Progenitor cell of endocrine pancreas (in vitro differentiated cells): ENCODE results near the gene MYOC. TPM values are rescaled to one million over a fixed set of nuclear protein-coding genes. Genes with fewer than 3 reads are reported as not detected.
"Not testable (repeated sequence)": the region's sequence is repeated elsewhere in the genome, so short reads cannot be mapped to it uniquely, and the experiment has no call there.

Experiments
- DNase-seq: peaks from one replicate; pipeline ENCODE4 v3.0.0; 2021; ENCODE audit warnings: low spot score; ENCODE audit not compliant: unreplicated experiment
- H3K27ac Mint-ChIP-seq: 2 replicates; pipeline ENCODE4 v1.8.0; 2021; ENCODE audit warnings: mild to moderate bottlenecking, moderate library complexity, mixed read lengths
- H3K27me3 Mint-ChIP-seq: 2 replicates; pipeline ENCODE4 v1.8.0; 2021; ENCODE audit warnings: mixed read lengths
- H3K36me3 Mint-ChIP-seq: 2 replicates; pipeline ENCODE4 v1.8.0; 2022; ENCODE audit warnings: mixed read lengths; ENCODE audit not compliant: insufficient read depth
- H3K4me1 Mint-ChIP-seq: 2 replicates; pipeline ENCODE4 v1.8.0; 2021; ENCODE audit warnings: low read depth, mixed read lengths
- H3K4me3 Mint-ChIP-seq: 2 replicates; pipeline ENCODE4 v1.8.0; 2021; ENCODE audit warnings: low read depth, mild to moderate bottlenecking, moderate library complexity, mixed read lengths
- H3K9me3 Mint-ChIP-seq: 2 replicates; pipeline ENCODE4 v1.8.0; 2021; ENCODE audit warnings: low read depth, mixed read lengths
- CTCF ChIP-seq: fragments of 200-600 bp; sonication (generic); IDR thresholded peaks from one replicate; pipeline ENCODE4 v1.5.0; 2021; ENCODE audit warnings: antibody characterized with exemption, mild to moderate bottlenecking; ENCODE audit not compliant: unreplicated experiment
- total RNA-seq: library from RNA; stranded (reverse); gene quantifications from 2 replicates; pipeline ENCODE4 v1.2.1, GENCODE V29; 2021

The MYOC gene
- total RNA-seq, 1 donor from 2014 or later = not detected

- H3K36me3 Mint-ChIP-seq = no peaks in the 10 kb centered on the region
- TF ChIP-seq CTCF = no peak
- H3K9me3 Mint-ChIP-seq = no peaks in the 10 kb centered on the region
- DNase-seq = no peak
- no peak overlapping the region for H3K4me3 Mint-ChIP-seq
- H3K27ac Mint-ChIP-seq = no peak overlapping the region
- H3K4me1 Mint-ChIP-seq = no peaks in the 10 kb centered on the region
- no peaks in the 10 kb centered on the region for H3K27me3 Mint-ChIP-seq
These were observed 25.5 kb downstream of the MYOC start for GRCh38 chr1:171627020-171627419.

DNA sequence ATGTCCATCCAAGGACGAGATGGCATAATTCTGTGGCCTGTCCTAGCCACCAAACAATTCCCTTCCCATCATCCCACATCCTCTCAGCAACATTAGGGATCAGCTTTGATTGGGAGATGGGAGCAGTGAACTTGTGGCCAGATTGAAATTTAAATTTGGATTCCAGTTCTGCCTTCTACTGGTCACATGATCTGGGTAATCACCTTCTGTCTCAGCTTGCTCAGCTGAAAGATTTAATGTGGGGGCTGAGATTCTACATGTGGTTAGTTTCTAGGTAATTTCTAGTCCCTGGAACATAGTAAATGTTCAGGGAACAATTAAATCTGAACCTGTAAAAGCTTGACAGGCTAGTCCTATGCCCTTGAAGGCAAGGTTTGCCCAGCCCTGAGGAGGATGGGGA, 27.3 kb downstream of the MYOC start:
- H3K27me3 Mint-ChIP-seq = no peaks in the 10 kb centered on the region

GRCh38 chr1:171623651-171624331, 28.7 kb downstream of the MYOC start:
- no peak overlapping the region for H3K27ac Mint-ChIP-seq
- no peaks in the 10 kb centered on the region for H3K27me3 Mint-ChIP-seq
- TF ChIP-seq CTCF = no peak
- H3K9me3 Mint-ChIP-seq = no peaks in the 10 kb centered on the region
- no peak overlapping the region for H3K4me3 Mint-ChIP-seq
- H3K36me3 Mint-ChIP-seq = no peaks in the 10 kb centered on the region
- no peak for DNase-seq
- no peaks in the 10 kb centered on the region for H3K4me1 Mint-ChIP-seq

More for the DNA sequence above, 27.3 kb downstream of the MYOC start:
- DNase-seq = no peak
- Mint-ChIP-seq H3K36me3 (no peaks in the 10 kb centered on the region), H3K4me1 (no peaks in the 10 kb centered on the region), H3K27ac (no peak overlapping the region), H3K9me3 (no peaks in the 10 kb centered on the region), H3K4me3 (no peak overlapping the region)
- no peak for TF ChIP-seq CTCF

DNA sequence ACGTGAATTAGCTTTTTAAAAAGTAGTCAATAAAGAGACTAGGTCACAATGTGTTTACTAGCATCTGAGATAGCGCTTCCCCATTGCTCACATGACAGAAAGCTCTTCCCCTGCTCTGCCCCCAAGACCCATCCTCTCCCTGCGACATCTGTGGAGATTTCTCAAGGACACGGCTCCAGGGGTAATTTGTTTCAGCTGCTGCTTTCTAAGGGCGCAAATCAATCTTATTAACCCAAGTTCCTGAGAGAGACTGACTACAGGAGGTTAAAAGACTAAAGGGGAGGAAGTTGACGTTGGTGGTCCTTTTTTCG, 30.4 kb downstream of the MYOC start, which contains the start of gene MYOCOS:
TSS of gene MYOCOS (plus strand) at position 92 of the 311 bp plus-strand sequence. CDS start 1,641 bp downstream, outside the sequence.
- H3K9me3 Mint-ChIP-seq = no peaks in the 10 kb centered on the region
- H3K4me1 Mint-ChIP-seq = no peaks in the 10 kb centered on the region
- no peak within 1 kb of the TSS for H3K4me3 Mint-ChIP-seq
- no peak for TF ChIP-seq CTCF
- H3K27me3 Mint-ChIP-seq = peaks cover 7% of the 10 kb centered on the region
- no peak within 1 kb of the TSS for H3K27ac Mint-ChIP-seq
- no peak for DNase-seq
- no peaks in the 10 kb centered on the region for H3K36me3 Mint-ChIP-seq

DNA sequence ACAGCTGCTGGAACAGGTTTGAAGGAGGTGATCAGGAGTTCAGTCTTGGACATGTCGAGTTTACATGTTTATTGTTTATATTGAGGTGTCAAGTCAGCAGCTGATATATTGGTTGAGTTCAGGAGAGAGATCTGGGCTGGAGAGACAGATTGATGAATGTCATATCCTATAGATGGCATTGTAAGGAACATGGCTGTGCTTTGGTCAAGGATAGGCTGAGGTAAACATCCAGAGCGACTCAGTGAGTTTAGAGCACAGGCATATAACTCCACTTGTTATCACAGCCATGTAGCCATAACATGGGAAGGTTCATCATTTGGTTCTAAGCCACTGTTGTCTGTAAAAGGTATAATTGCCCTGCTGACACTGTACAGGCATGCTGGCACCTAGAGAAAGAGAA, 35.9 kb downstream of the MYOC start:
- DNase-seq = no peak
- Mint-ChIP-seq H3K4me3 (no peak overlapping the region), H3K27ac (no peak overlapping the region), H3K9me3 (no peaks in the 10 kb centered on the region), H3K4me1 (no peaks in the 10 kb centered on the region), H3K36me3 (no peaks in the 10 kb centered on the region), H3K27me3 (peaks cover 8% of the 10 kb centered on the region)
- no peak for TF ChIP-seq CTCF

DNA sequence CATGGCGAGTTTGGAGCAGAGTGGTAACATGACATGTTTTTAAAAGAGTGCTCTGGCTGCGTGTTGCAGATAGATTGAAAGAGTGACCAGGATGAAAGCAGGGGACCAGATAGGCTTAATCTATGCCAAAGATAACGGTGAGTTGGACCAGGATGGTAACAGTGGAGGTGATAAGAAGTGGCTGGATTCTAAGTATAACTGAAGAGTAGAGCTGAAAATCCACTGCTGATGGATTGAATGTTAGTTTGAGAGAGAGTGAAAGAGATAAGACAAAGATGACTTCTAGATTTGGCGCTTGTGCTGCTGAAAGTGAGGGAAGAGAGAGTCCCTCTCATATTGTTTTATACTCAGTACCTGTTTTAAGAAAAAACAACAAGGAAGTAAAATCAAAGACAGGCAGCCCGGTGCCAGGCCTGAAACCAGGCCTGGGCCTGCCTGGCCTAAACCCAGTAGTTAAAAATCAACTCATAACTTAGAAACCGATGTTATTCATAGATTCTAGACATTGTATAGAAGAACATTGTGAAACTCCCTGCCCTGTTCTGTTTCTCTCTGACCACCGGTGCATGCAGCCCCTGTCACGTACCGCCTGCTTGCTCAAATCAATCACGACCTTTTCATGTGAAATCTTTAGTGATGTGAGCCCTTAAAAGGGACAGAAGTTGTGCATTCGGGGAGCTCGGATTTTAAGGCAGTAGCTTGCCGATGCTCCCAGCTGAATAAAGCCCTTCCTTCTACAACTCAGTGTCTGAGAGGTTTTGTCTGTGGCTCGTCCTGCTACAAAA, 37.2 kb downstream of the MYOC start:
- not testable (repeated sequence) for H3K27ac Mint-ChIP-seq, H3K36me3 Mint-ChIP-seq, DNase-seq, H3K4me1 Mint-ChIP-seq, H3K27me3 Mint-ChIP-seq, H3K9me3 Mint-ChIP-seq, H3K4me3 Mint-ChIP-seq
